GM12872 (cell line): ENCODE measurements around the gene PIGQ.

Experiments
- TF ChIP-seq, protein P1 (sequence below): IDR thresholded peaks from 3 replicates; pipeline ENCODE4 v1.5.1; 2011; ENCODE audit warnings: low read depth, mild to moderate bottlenecking, low read length, moderate library complexity; ENCODE audit not compliant: insufficient read depth

PIGQ gene

GRCh38 chr16:554640-555365 is 15.0 kb upstream of the PIGQ start:
- TF ChIP-seq, protein P1, sequence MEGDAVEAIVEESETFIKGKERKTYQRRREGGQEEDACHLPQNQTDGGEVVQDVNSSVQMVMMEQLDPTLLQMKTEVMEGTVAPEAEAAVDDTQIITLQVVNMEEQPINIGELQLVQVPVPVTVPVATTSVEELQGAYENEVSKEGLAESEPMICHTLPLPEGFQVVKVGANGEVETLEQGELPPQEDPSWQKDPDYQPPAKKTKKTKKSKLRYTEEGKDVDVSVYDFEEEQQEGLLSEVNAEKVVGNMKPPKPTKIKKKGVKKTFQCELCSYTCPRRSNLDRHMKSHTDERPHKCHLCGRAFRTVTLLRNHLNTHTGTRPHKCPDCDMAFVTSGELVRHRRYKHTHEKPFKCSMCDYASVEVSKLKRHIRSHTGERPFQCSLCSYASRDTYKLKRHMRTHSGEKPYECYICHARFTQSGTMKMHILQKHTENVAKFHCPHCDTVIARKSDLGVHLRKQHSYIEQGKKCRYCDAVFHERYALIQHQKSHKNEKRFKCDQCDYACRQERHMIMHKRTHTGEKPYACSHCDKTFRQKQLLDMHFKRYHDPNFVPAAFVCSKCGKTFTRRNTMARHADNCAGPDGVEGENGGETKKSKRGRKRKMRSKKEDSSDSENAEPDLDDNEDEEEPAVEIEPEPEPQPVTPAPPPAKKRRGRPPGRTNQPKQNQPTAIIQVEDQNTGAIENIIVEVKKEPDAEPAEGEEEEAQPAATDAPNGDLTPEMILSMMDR, result no peak

GRCh38 chr16:555528-556473 is 14.0 kb upstream of the PIGQ start:
- TF ChIP-seq, protein P1, result no peak

- TF ChIP-seq, protein P1, result no peak
These were observed 13.1 kb upstream of the PIGQ start for GRCh38 chr16:556474-557173.

DNA sequence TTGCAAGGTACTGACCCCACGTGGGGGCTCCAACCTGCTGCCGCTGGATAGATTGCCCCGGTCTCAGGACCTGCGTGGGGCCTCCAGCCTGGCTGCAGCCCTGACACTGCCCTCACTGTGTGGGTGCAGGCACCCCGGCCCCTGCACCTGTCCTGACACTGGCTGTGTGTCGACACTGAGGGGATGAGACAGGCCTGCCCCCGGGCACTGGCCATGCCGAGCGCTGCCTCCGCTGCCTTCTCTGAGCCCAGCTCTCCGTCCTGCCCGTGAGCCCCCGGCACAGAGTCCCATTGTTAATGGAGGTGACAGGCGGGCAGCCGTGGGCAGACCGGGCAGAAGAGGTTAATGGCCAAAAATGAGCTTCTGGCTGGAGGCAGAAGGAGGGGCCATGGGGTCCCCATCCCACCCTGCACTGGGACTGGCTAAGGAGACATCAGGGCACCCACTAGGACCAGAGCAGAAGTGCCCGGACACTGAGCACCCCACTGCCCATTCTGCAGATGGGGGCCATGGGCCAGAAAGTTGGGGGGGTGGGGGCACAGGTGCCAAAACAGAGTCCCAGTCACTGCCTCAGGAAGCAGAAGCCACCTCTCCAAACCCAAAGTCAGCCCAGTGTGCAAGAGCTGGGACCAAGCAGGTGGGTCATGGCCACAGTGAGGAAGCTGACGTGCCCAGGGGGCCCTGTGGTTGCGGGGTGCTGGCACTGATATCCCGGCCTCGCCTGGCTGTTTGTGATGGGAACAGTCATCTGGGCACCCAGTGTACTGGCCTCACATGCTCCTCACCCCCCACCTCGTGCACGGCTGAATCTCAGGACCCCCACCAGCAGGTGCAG is 12.1 kb upstream of the PIGQ start:
- TF ChIP-seq, protein P1, result no peak

DNA sequence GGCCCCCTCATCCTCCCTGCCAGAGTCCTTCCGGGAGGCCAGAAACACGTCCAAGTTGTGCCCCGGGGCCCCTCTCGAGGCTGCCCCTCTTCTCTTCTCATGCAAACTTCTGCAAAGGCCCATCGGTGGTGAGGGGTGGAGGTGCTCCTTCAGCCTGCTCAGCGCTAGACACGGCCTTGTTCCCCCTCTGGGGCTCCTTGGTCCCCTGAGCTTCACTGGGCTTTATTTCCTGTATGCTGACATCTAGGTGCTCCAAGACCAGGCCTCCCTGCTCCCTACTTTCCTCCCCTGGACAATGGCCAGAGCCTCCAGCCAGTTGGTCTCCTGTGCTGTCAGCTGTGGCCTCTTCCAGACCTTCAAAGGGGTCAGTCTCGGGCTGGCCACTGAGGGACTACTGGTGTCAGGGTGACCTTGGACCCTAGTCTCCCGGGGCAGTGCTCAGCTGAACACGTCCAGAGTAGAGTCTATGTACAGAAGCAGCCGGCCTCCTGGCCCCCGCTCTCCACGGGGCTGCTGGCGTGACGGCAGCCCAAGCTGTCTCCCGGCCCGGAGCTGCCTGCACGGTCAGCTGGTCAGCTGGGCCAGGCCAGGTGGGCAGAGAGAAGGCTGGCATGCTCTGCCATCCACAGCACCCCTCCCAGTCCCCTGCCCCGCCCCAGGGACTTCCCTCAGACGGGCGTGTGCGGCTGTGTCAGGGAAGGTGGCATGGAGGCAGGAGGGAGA is 11.3 kb upstream of the PIGQ start:
- TF ChIP-seq, protein P1, result no peak

DNA sequence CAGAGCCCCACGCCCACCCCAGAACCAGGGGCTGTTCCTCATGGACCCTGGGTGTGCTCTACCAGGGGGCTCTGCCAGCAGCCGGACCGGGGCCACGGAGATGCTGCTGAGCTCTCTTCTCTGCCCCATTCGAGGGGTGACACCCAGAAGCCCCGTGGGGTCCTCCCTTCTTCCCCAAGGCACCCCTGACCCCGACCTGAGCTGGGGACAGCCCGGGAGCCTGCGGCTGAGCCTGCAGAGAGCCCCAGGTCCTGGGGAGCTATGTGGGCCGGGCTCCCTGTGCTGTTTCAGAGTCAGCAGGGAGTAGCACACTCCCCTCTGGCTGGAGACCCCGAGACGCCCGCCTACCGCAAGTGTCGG is 10.8 kb upstream of the PIGQ start:
- TF ChIP-seq, protein P1, result no peak
